ENCODE data around the gene TBC1D22A. TPM values are rescaled to one million over a fixed set of nuclear protein-coding genes. Genes with fewer than 3 reads are reported as not detected.

The TBC1D22A gene
- total and polyA plus RNA-seq, 9 of the 15 experiments (the other 6 are each of a cell fraction or from before 2014, with no cell fraction given), result 0.20 to 11.5 (median 5.2) TPM

DNA sequence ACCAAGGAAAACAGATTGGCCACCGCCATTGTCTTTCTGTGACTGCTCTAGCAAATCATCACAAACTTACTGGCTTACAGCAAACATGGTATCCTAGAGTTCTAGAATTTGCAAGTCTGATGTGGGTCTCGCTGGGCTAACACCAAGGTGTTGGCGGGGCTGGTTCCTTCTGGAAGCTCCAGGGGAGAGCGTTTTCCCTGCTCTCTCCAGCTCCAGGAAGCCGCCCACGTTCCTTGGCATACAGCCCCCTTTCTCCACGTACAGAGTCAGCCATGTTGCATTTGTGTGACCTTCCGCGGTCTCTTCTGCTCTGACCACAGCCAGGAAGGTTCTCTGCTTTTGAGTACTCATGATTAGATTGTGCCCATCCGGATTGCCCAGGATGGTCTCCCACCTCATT lies 27.5 kb downstream of the TBC1D22A start:
- H3K4me1 ChIP-seq (replicated peaks in 1 of 2; ENCODE audit: control insufficient read depth in 2 of 2, insufficient read depth in 2 of 2, low read length in 2 of 2), result no peaks in the 10 kb centered on the region; a peak in 1 of 5 replicates
- intact Hi-C loops (cut with micrococcal nuclease) (no loop called here), in situ Hi-C loops (cut with MboI) (no loop called here)
- no peak for DNase-seq (ENCODE audit: extremely low read depth in 1 of 4, low spot score in 3 of 4)
- H3K9me1 ChIP-seq (ENCODE audit: control insufficient read depth, insufficient read depth, low read length), result no peaks in the 10 kb centered on the region
- no TSS peak for BruUV-seq (replicated peaks)
- TF ChIP-seq SMAD4 (CRISPR knock-in tag; conservative IDR thresholded peaks at IDR 0.05) (no peak), CXXC5 (CRISPR knock-in tag; IDR thresholded peaks at IDR 0.05) (no peak), IFI16 (CRISPR knock-in tag; IDR thresholded peaks at IDR 0.05) (no peak), KDM4B (IDR thresholded peaks at IDR 0.05; ENCODE audit: borderline replicate concordance in 2 of 2, low read depth in 1 of 2) (no peak), KDM2B (CRISPR knock-in tag; IDR thresholded peaks at IDR 0.05) (no peak), MBD2 (IDR thresholded peaks at IDR 0.05; ENCODE audit: borderline replicate concordance, low read depth) (no peak)
- TF ChIP-seq, protein P1, sequence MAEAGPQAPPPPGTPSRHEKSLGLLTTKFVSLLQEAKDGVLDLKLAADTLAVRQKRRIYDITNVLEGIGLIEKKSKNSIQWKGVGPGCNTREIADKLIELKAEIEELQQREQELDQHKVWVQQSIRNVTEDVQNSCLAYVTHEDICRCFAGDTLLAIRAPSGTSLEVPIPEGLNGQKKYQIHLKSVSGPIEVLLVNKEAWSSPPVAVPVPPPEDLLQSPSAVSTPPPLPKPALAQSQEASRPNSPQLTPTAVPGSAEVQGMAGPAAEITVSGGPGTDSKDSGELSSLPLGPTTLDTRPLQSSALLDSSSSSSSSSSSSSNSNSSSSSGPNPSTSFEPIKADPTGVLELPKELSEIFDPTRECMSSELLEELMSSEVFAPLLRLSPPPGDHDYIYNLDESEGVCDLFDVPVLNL (CRISPR knock-in tag; IDR thresholded peaks at IDR 0.05; ENCODE audit: low read depth), result no peak
- H3K9ac ChIP-seq (ENCODE audit: insufficient read depth in 1 of 2, low read depth in 2 of 2, low read length in 2 of 2), result 0 out of 4 replicates have a peak overlapping the region, but pooled peaks of 1 of the 2 experiments have one; percentile 26
- no peak for FAIRE-seq
- H3K9me3 ChIP-seq (replicated peaks; ENCODE audit: control insufficient read depth, insufficient read depth, low read depth, low read length), result no peaks in the 10 kb centered on the region
- H4K20me1 ChIP-seq (replicated peaks; ENCODE audit: control insufficient read depth, insufficient read depth, low read length), result no peaks in the 10 kb centered on the region
- WGBS (ENCODE audit: insufficient coverage, low coverage, missing lambda C conversion rate), result 74% methylated on average over 8 of the region's 10 CpGs
- H3K4me3 ChIP-seq, result no peak overlapping the region
- ATAC-seq, result no peak
- ChIA-PET POLR2A (no interaction called here), CTCF (ENCODE audit: low intra/inter-chr PET ratio) (no interaction called here)
- H3K36me3 ChIP-seq (ENCODE audit: control insufficient read depth, insufficient read depth, low read length), result peaks cover 10% of the 10 kb centered on the region; the same call in 1 of the 3 replicates
- no peak overlapping the region for H2AFZ ChIP-seq (ENCODE audit: low read depth, low read length)
- H3K27me3 ChIP-seq (ENCODE audit: control insufficient read depth in 2 of 2, insufficient read depth in 2 of 2, low read length in 2 of 2), result no peaks in the 10 kb centered on the region
- peaks cover 7% of the 10 kb centered on the region; the same call in 1 of the 3 replicates for H3K79me2 ChIP-seq (ENCODE audit: control insufficient read depth, insufficient read depth, low read length)
- no peak overlapping the region for H3K27ac ChIP-seq (ENCODE audit: extremely low read depth, low read depth, low read length)
- H3K4me2 ChIP-seq (ENCODE audit: insufficient read depth, low read length), result no peak overlapping the region

Measured in K562 (cell line).